AG20443 (cell line): ENCODE data around the gene CLEC2L.

Experiments used
- DNase-seq: peaks from one replicate; pipeline ENCODE4 v3.0.0; 2012; ENCODE audit warnings: low spot score, mixed read lengths

Gene CLEC2L

DNA sequence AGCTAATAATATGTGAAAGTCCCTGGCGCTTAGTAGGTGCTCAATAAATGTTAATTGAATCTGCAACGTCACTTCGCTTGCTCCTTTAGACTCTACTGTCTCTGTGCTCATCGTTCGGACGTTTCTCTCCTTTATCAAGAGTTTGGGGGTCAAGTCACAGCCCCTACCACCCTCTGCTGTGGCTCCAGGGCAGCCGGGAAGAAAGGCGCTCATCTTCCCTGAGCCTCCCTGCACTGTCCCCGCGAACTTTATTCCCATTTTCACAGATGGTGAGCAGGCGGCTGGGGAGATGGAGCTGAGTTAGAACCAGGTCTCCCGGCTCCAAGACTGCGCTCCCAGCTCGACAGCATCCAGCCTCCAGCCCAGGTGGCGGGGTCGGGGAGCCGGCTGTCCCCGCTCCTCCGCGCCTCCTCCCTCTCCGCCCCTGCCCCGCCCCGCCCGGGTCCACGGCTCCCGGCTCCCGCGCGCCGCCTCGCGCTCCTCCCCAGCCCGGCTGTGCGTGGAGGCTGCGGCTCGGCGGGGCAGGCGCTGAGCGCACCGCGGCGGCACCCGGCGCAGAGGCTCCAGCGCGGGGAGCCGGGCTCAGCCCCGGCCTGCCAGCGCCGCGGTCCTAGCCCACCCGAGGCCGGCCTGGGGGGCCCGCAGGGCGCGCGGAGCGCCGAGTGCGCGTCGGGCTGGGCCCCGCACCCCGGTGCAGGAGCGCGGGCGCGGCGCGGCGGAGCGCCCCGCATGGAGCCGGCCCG lies at the start of gene CLEC2L:
TSS of gene CLEC2L (plus strand) at position 487 of the 743 bp plus-strand sequence. CDS start at position 730, 243 bp downstream.
- peak; percentile 57 for DNase-seq

DNA sequence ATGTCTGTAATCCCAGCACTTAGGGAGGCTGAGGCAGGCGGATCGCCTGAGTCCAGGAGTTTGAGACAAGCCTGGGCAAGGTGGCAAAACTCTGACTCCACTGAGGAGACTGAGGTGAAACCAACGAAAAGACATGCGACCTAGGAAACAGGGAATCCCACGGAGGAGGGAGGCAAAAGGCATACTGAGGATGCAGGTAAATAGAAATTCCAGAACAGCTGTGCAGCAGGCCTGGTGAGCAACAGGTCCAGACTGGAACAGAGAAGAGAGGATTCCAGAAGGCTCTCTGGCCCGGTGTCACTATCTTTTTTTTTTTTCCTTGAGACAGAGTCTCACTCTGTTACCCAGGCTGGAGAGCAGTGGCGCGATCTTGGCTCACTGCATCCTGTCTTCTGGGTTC lies 47.3 kb upstream of the CLEC2L start:
- DNase-seq, result no peak

DNA sequence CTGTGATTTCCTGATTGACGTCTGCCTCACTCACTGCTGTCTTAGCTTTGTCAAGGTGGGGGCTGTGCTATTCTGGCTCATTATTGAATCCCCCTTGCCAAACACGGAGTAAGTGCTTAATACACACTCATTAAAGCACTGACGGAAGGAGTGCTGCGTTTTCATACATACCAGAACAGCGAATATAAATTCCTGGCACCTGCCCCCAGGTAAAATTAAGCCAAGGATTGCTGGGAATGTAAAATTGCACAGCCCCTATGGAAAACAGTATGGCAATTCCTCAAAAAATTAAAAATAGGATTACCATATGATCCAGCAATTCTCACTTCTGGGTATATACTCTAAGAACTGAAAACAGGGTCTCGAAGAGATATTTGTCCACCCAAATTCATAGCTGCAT lies 46.6 kb upstream of the CLEC2L start:
- DNase-seq, result no peak

- DNase-seq, result no peak
These were observed 43.9 kb upstream of the CLEC2L start for GRCh38 chr7:139479620-139480019.

GRCh38 chr7:139481364-139481763 lies 42.1 kb upstream of the CLEC2L start:
- DNase-seq, result no peak

GRCh38 chr7:139482122-139482521 lies 41.4 kb upstream of the CLEC2L start:
- no peak for DNase-seq

DNA sequence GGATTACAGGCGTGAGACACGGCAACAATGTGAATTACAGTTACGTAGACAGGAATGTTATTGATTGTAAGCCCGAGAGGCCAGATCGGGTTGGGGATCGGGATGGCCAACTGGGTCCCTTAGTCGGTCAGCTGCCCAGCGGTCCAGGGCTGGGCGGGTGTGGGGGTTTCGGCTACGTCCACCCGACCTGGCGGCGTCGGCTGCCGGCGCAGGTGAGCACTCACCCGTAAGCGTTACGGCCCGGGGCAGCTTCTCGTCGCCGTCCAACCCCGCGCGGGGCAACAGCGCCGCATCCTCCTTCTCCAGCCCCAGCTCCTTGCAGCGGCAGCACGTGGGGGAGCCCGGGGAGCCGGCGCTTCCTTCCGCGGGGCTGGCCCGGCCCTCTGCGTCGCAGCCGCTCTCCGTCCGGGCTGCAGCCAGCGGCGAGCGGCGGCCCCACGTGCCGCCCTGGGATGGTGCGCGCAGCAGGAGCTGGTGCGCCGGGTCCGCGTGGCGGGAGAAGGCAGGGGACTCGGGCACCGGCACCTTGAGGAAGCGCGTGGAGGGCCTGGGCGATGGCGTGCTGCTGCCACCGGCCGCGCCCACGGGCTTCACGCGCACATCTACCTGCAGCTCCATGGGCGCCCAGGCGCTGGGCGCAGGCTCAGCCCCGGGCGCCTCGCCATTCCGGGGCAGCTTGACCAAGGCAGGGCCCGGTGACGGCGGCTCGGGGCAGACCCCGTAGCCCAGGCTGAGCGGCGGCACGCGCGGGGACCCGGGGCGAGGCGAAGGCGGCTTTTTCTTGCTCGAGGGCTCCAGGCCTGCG lies 40.6 kb upstream of the CLEC2L start:
- DNase-seq, result peak; percentile 70

- DNase-seq, result no peak
These were observed 36.0 kb upstream of the CLEC2L start for GRCh38 chr7:139487366-139488080.

GRCh38 chr7:139488810-139489209 lies 34.7 kb upstream of the CLEC2L start:
- DNase-seq, result no peak

DNA sequence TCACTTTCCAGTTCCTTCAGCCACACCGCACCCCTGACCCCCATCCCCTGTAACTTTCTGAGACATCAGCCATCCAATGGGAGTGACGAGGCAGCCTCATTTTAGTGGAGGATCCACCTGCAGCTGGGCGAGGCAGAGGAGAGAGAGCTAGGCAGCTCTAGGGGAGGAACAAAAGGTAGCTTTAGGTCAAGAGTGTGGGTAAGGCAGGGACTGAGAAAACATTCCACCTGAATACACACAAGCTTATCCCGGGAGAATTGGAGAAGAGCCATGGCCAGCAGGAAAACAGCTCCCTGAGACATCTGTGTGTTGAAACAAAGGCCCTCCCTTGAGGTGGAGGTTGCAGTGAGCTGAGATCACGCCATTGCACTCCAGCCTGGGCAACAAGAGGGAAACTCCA lies 33.4 kb upstream of the CLEC2L start:
- no peak for DNase-seq

- DNase-seq, result no peak
These were observed 31.2 kb upstream of the CLEC2L start for GRCh38 chr7:139492293-139492692.

DNA sequence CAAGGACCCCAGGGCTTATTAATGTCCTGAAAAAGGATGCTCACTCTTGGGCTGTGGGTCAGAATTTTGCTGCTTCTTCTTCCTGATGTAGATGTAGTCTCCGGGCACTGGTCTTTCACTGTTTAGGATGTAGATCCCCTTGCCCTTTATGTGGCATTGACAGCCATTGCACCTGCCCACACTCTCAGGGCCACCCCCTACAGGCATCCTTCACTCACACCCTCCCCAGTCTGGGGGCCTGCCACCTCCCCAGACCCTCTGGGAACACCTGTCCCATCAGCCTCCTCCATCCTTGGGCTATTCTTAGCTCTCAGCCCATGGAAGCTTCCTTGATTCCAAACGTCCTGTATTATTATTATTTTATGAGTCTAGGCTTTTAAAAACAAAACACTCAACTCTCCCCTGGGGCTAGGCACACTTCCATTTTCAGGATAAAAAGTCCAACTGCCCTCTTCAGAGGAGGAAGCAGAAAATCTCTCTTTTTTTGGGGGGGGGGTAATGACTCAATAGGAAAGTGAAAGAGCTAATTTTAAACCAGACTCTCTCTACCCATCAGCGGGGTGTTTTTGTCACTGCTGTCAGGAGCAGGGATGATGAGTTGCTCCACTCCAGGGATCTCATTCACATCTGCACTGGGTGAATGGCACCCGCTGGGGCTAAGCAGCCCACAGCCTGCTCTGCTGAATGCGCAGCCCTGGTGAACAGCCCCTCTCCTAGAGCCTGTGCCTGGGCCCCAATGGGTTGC lies 28.5 kb upstream of the CLEC2L start:
- no peak for DNase-seq

DNA sequence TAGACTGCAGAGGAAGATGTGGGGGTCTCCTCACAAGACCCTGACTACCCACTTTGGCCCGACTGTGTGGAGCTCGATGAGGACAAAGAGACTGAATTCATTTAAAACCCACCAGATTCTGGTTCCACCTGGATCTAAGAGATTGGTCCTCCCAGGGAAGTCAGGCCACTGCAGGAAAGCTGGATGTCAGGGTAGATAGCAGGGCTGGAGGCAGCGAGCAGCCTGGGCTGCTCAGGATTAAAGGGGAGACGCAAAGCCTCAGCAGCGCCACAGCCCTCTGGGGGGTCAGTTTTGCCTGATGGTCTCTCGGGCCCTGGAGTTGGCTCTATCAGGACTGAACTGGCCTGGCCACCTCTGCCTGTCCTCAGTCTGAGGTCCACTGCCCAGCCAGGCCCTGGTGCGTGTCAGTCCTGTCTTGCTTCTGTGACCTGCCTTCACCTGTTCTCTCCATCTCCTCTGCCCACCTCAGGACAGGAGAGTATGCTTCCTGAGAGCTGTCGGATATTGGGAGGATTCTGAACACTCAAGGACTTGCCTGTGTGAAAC lies 27.8 kb upstream of the CLEC2L start:
- no peak for DNase-seq

GRCh38 chr7:139496528-139496927 lies 27.0 kb upstream of the CLEC2L start:
- DNase-seq, result no peak

- no peak for DNase-seq
These were observed 22.7 kb upstream of the CLEC2L start for GRCh38 chr7:139500770-139501138.

DNA sequence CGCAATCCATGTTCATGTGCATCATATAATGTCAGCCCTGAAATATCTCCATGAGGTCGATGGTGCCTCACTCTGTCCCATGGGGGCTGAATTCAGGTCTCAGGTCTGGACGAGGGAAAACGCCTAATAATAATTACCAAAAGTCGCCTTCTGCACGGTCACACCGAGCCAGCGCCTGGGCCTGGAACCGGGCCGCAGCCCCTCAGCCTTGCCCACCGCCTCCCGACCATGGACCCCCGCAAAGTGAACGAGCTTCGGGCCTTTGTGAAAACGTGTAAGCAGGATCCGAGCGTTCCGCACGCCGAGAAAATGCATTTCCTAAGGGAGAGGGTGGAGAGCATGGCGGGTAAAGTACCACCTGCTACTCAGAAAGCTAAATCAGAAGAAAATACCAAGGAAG lies 21.3 kb upstream of the CLEC2L start:
- DNase-seq, result no peak

DNA sequence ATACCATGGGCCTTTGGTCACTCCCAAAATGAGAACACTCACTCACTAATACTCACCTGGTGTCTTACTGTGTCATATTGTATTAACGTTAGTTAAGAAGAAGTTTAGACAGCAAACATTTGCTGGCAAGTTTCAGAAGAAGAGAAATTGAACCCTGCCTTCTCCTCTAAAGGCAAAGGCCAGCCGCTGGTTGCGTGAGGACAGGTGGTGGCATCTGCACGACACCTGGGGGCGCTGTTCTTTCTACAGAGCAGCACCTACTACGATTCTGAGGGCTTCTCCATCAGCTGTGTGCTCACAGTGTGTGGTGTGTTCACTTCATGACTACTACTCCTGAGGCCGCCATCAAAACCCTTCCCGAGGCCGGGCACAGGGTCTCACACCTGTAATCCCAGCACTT lies 17.9 kb upstream of the CLEC2L start:
- DNase-seq, result no peak

DNA sequence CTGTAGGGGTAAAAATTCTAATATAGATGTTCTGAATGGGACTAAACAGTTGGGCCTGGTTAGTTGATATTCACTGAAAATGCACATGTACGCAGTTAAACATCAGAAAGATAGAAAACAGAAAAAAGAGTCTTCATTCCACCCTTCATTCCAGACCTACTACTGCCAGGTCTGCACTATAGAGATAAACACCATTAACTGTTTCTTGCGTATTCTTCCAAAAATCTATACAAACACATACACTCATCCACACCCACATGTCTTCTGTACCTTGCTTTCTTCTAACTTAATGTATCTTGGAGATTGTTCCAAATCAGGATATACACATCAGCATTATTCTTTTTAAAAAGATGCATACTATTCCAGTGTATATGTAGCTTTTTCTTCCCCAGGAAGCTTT lies 13.9 kb upstream of the CLEC2L start:
- no peak for DNase-seq

DNA sequence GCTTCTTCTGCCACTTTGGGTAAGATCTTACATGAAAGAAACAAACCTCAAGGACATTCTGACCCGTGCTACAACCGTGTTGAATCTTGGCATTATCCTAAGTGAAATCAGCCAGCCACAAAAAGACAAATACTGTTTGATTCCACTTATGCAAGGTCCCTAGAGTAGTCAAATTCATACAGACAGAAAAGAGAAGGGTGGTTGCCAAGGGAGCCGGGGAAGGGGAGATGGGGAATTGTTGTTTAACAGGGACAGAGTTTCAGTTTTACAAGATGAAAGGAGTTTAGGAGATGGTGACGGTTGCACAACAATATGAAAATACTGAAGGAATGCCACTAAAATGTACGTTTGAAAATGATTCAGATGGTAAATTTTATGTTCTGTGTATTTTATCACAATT lies 12.2 kb upstream of the CLEC2L start:
- no peak for DNase-seq

DNA sequence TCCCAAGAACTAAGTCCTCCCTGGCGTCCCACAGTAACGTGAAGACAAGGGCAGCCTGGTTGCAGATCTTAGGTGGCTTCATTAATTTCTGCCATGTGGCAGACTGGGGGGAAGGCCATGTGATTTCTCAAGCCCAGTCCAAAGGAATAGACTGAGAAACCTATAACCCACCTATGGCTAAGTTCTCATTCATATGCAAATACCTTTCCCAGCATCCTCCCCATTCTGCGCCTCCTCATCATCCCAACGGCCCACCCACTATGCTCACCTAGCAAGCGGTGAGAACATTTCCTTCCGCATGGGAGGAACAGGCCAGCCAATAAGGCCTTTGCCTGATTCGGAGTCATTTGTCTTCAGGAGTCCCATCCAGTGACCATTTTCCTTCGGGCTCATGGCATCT lies 8.2 kb upstream of the CLEC2L start:
- DNase-seq, result no peak

DNA sequence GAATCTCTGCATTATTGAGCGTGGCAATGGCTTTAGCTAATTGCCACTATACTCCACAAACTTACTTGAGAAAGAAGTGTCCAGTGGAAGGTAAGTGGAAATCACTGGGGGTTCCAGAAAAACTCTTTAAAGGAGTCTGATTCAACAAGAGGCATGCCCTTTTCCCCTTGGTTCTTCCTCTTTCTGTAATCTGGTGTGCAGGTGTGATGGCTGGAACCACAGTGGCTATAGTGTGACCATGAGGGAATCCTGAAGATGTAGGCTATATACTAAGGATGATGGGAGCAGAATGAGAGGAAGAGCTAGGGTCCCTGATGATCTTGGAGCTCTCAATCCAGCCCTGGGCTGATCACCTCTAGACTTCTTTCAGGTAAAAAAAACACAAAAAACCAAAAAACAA lies 2.0 kb upstream of the CLEC2L start:
- DNase-seq, result no peak

DNA sequence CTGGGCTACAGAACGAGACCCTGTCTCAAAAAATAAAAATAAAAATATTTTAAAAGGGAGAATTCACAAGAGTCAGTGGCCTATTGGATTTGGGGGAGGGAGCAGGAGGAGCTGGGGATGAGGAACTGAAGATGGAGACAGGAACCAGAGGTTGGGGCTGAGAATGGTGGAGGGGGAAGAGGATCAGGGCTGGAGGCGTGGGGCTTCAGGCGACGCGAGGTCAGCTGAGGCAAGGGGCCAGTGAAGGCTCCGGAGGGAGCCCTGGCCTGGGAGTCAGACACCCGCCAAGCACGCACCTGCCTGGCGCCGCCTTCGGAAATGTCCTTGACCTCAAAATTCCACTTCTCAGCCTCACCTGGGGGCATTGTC lies 671 bp upstream of the CLEC2L start:
- no peak for DNase-seq
